IPS-20b (cell line): ENCODE measurements around the gene MACROD2.

Source experiments
- H3K27ac ChIP-seq: one replicate; pipeline ENCODE4 v1.5.1; 2013; ENCODE audit warnings: low read length
- H3K27me3 ChIP-seq: 2 replicates; pipeline ENCODE4 v1.6.1; 2013; ENCODE audit warnings: mild to moderate bottlenecking, low read length, inconsistent platforms; ENCODE audit not compliant: insufficient read depth
- H3K36me3 ChIP-seq: 2 replicates; pipeline ENCODE4 v1.6.1; 2013; ENCODE audit warnings: low read depth, mild to moderate bottlenecking, inconsistent platforms, low read length, moderate library complexity; ENCODE audit not compliant: insufficient read depth
- H3K4me1 ChIP-seq: 2 replicates; pipeline ENCODE4 v1.6.1; 2013; ENCODE audit warnings: mild to moderate bottlenecking, control low read depth, inconsistent platforms, low read length, moderate library complexity; ENCODE audit not compliant: insufficient read depth
- H3K4me3 ChIP-seq: 2 replicates; pipeline ENCODE4 v1.5.1; 2013; ENCODE audit warnings: mild to moderate bottlenecking, low read length, inconsistent platforms
- H3K9ac ChIP-seq: 2 replicates; pipeline ENCODE4 v1.6.1; 2013; ENCODE audit warnings: low read depth, mild to moderate bottlenecking, inconsistent platforms, low read length, moderate library complexity
- H3K9me3 ChIP-seq: 2 replicates; pipeline ENCODE4 v1.6.1; 2013; ENCODE audit warnings: mild to moderate bottlenecking, low read depth, low read length, inconsistent platforms; ENCODE audit not compliant: insufficient read depth

The MACROD2 gene

GRCh38 chr20:15287329-15287728 lies 1292.0 kb downstream of the MACROD2 start:
- no peaks in the 10 kb centered on the region for H3K36me3 ChIP-seq
- H3K9me3 ChIP-seq = 0 out of 2 replicates have a peak, but pooled peaks cover 2% of the 10 kb centered on the region
- H3K9ac ChIP-seq = no peak overlapping the region
- H3K4me1 ChIP-seq = peaks cover 6% of the 10 kb centered on the region; the same call in 1 of the 2 replicates
- no peak overlapping the region for H3K4me3 ChIP-seq
- H3K27me3 ChIP-seq = no peaks in the 10 kb centered on the region
- no peak overlapping the region for H3K27ac ChIP-seq

- no peaks in the 10 kb centered on the region for H3K36me3 ChIP-seq
- no peak overlapping the region for H3K27ac ChIP-seq
- H3K9ac ChIP-seq = no peak overlapping the region
- no peak overlapping the region for H3K4me3 ChIP-seq
- H3K9me3 ChIP-seq = no peaks in the 10 kb centered on the region
- no peaks in the 10 kb centered on the region for H3K27me3 ChIP-seq
- H3K4me1 ChIP-seq = peaks cover 6% of the 10 kb centered on the region; the same call in 1 of the 2 replicates
These were observed 1292.8 kb downstream of the MACROD2 start for GRCh38 chr20:15288106-15288505.

GRCh38 chr20:15289337-15289736 lies 1294.0 kb downstream of the MACROD2 start:
- H3K9ac ChIP-seq = no peak overlapping the region

GRCh38 chr20:15292405-15292804 lies 1297.1 kb downstream of the MACROD2 start:
- no peaks in the 10 kb centered on the region for H3K36me3 ChIP-seq
- H3K27me3 ChIP-seq = no peaks in the 10 kb centered on the region
- no peaks in the 10 kb centered on the region for H3K9me3 ChIP-seq
- peaks cover 6% of the 10 kb centered on the region; the same call in 1 of the 2 replicates for H3K4me1 ChIP-seq
- no peak overlapping the region for H3K4me3 ChIP-seq
- no peak overlapping the region for H3K9ac ChIP-seq
- H3K27ac ChIP-seq = no peak overlapping the region

More at GRCh38 chr20:15289337-15289736, 1294.0 kb downstream of the MACROD2 start:
- Histone ChIP-seq H3K36me3 (no peaks in the 10 kb centered on the region), H3K4me3 (no peak overlapping the region), H3K9me3 (no peaks in the 10 kb centered on the region), H3K27me3 (no peaks in the 10 kb centered on the region), H3K4me1 (peaks cover 6% of the 10 kb centered on the region; the same call in 1 of the 2 replicates), H3K27ac (no peak overlapping the region)

- H3K27ac ChIP-seq = no peak overlapping the region
- no peaks in the 10 kb centered on the region for H3K9me3 ChIP-seq
- H3K27me3 ChIP-seq = no peaks in the 10 kb centered on the region
- H3K4me3 ChIP-seq = no peak overlapping the region
- no peak overlapping the region for H3K9ac ChIP-seq
- H3K36me3 ChIP-seq = no peaks in the 10 kb centered on the region
- H3K4me1 ChIP-seq = no peaks in the 10 kb centered on the region
These were observed 1301.1 kb downstream of the MACROD2 start for GRCh38 chr20:15296422-15296821.

GRCh38 chr20:15297059-15297875 lies 1302.0 kb downstream of the MACROD2 start:
- Histone ChIP-seq H3K9me3 (no peaks in the 10 kb centered on the region), H3K36me3 (no peaks in the 10 kb centered on the region), H3K4me3 (no peak overlapping the region), H3K4me1 (no peaks in the 10 kb centered on the region), H3K27ac (no peak overlapping the region), H3K27me3 (no peaks in the 10 kb centered on the region), H3K9ac (no peak overlapping the region)

- H3K36me3 ChIP-seq = no peaks in the 10 kb centered on the region
- H3K9ac ChIP-seq = no peak overlapping the region
- H3K27me3 ChIP-seq = no peaks in the 10 kb centered on the region
- no peak overlapping the region for H3K27ac ChIP-seq
- H3K4me3 ChIP-seq = no peak overlapping the region
- H3K9me3 ChIP-seq = no peaks in the 10 kb centered on the region
- no peaks in the 10 kb centered on the region for H3K4me1 ChIP-seq
These were observed 1306.8 kb downstream of the MACROD2 start for GRCh38 chr20:15302075-15302474.

- Histone ChIP-seq H3K27me3 (no peaks in the 10 kb centered on the region), H3K36me3 (no peaks in the 10 kb centered on the region), H3K9me3 (no peaks in the 10 kb centered on the region), H3K9ac (no peak overlapping the region), H3K27ac (no peak overlapping the region), H3K4me1 (no peaks in the 10 kb centered on the region), H3K4me3 (no peak overlapping the region)
These were observed 1315.0 kb downstream of the MACROD2 start for GRCh38 chr20:15310361-15310760.

- H3K9ac ChIP-seq = no peak overlapping the region
- no peaks in the 10 kb centered on the region for H3K27me3 ChIP-seq
- no peaks in the 10 kb centered on the region for H3K36me3 ChIP-seq
- H3K9me3 ChIP-seq = no peaks in the 10 kb centered on the region
- H3K27ac ChIP-seq = no peak overlapping the region
- H3K4me3 ChIP-seq = no peak overlapping the region
- H3K4me1 ChIP-seq = peaks cover 5% of the 10 kb centered on the region
These were observed 1321.2 kb downstream of the MACROD2 start for GRCh38 chr20:15316556-15316955.

- no peaks in the 10 kb centered on the region for H3K36me3 ChIP-seq
- peaks cover 5% of the 10 kb centered on the region for H3K4me1 ChIP-seq
- H3K9ac ChIP-seq = no peak overlapping the region
- H3K4me3 ChIP-seq = no peak overlapping the region
- no peaks in the 10 kb centered on the region for H3K27me3 ChIP-seq
- H3K9me3 ChIP-seq = no peaks in the 10 kb centered on the region
- H3K27ac ChIP-seq = no peak overlapping the region
These were observed 1322.4 kb downstream of the MACROD2 start for GRCh38 chr20:15317546-15318232.

GRCh38 chr20:15318682-15319081 lies 1323.4 kb downstream of the MACROD2 start:
- Histone ChIP-seq H3K27ac (no peak overlapping the region), H3K4me3 (no peak overlapping the region), H3K9me3 (no peaks in the 10 kb centered on the region)

GRCh38 chr20:15319439-15319838 lies 1324.1 kb downstream of the MACROD2 start:
- no peak overlapping the region for H3K27ac ChIP-seq
- no peaks in the 10 kb centered on the region for H3K36me3 ChIP-seq
- H3K4me1 ChIP-seq = peaks cover 5% of the 10 kb centered on the region
- H3K9ac ChIP-seq = no peak overlapping the region
- H3K4me3 ChIP-seq = no peak overlapping the region
- H3K27me3 ChIP-seq = no peaks in the 10 kb centered on the region
- no peaks in the 10 kb centered on the region for H3K9me3 ChIP-seq

More at GRCh38 chr20:15318682-15319081, 1323.4 kb downstream of the MACROD2 start:
- Histone ChIP-seq H3K4me1 (peaks cover 5% of the 10 kb centered on the region), H3K27me3 (no peaks in the 10 kb centered on the region), H3K36me3 (no peaks in the 10 kb centered on the region), H3K9ac (no peak overlapping the region)
